Activated CD4-positive, alpha-beta T cell treated with anti-CD3 and anti-CD28 coated beads, Interleukin-2, amount 50 U/mL, for 4 hours (primary cell): ENCODE data around the gene PLCB1.

ENCODE experiments used
- DNase-seq, 2 experiments: peaks; one replicate each; pipeline ENCODE4 v3.0.0-alpha.2; 2020

PLCB1 gene

DNA sequence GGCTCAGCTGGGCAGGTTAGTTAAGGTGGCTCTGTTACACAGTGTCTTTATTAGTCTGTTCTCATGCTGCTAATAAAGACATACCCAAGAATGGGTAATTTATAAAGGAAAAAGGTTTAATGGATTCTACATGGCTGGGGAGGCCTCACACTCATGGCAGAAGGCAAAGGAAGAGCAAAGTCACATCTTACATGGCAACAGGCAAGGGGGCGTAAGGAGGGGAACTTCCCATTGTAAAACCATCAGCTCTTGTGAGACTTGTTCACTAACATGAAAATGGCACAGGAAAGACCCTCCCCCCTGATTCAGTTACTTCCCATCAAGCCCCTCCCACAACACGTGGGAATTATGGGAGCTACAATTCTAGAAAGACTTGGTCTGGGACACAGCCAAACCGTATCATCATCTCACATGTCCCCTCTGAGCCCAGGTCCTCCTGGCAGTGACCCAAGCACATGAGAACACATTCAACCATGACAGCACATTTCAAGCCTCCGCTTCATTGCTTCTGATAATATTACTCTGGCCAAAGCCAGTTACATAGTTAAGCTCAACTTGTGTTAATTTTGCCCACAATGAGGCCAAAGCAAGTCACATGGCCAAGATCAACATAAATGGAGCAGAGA lies 383.9 kb downstream of the PLCB1 start:
- no peak for DNase-seq

DNA sequence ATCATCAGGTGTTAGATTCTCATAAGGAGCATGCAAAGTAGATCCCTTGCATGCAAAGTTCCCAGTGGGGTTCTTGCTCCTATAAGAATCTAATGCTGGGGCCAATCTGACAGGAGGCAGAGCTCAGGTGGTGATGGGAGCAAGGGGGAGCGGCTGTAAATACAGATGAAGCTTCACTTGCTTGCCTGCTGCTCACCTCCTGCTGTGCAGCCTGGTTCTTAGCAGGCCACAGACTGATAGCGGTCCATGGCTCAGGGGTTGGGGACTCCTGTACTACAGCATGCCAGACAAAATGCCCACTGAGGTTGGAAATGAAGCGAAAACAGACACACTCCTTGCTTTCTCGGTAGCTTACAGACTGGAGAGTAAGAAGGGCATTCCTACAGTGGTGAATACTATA lies 386.8 kb downstream of the PLCB1 start:
- no peak for DNase-seq

DNA sequence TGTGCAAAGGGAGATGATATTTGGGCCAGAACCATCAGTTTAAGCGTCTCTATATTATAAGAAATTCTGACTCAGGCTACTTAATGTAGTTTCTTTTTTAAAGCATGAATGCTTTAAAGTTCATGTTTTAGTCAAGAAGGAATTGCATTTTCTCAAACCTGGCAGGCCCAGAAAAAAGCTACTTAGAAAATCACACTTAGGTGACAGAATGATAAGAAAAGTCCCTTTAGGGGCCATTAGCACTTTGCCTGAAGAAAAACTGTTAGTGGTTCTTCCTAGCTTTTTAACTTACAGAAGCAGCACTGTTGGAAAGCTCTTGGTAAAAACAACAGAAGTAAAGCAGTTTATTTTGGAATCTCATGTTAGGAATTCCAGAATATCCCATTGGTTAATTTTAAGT lies 387.8 kb downstream of the PLCB1 start:
- DNase-seq = no peak

DNA sequence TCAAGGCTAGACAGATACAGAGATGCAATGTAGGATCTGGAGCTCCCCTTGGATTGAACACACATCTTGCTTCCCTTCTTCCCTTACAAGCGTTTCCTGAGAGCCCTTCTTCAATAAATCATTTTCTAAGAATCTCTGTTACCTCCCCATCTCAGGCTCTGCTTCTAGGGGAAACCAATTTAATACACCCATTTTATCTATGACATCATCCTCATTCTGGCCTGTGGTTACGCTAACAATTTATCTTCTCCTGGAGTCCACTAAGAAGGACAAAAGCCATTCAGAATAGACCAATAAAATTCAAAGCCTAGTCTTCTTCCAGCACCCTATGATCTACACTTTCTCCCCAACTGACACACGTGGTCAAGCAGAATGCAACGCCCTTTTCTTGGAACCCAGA lies 390.1 kb downstream of the PLCB1 start:
- DNase-seq = no peak

DNA sequence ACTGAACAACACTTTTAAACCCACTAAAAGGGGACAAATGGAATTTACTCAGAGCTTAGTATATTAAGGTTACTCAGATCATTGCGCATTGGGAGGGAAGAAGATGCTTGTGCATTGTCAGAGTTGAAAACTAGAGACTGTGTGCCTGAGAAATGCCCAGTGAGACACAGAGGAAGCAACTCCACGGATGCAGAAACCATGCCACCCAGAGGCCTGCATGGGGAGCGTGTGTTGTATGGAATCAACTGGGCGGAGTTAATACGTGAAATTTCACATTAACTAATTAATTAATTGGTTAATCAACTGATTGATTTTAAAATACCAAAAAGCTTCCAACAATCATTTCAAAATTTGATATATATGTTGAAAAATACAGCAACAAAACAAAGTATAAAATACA lies 391.6 kb downstream of the PLCB1 start:
- no peak for DNase-seq

DNA sequence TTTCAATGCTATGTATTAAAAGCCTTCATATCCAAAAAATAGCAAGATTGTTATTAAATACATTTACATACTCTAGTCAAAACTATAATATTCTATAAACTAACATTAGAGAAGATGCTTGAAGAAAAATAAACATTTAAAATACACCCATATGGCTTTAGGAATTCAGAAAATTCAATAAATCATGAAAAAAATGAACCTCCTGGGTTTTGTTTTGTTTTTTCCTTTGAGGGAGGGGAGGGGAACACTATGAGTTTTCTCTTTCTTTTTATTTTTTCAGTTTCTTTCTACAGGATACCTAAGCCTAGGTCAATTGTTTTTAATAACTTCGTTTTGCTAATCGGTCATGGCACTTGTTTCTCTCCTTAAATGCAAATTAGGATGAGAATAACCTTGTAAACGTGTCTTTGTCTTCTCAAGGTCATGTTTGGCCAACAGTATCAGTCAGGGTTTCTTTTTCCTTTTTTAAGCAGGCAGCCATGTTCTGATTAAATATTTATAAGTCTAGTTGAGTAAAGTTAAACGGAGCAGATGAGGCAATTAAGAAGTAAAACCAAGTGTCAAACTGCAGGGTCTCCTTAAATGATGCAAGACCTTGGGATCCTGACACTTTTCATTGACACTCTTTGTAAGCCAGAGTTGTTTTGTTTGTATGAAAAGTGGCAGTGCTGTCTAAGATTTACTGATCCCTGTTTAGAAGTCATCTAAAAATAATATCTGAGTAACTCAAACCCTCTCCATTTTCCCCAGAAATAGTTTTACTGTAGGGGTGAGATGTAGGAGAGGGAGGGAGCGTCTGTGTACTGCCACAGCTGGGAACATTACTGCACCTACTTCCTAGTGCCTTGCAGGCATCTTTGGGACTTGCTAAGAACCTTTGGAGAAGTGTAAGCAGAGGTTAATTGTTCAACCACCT lies 392.3 kb downstream of the PLCB1 start:
- DNase-seq = no peak

DNA sequence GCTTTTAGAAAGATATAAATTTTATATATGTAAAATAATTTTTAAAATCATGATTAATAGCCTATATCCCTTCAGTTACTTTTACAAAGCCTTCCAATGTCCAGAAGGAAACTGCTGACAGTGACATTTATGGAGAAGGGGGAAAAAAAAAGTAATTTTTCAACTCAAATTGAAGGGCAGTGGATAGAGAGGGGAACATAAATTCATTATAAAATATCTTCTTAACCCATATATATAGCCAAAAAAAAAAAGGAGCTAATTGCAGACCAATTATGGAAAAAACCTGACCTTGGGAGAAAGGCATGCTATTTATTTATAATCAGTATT lies 392.9 kb downstream of the PLCB1 start:
- no peak for DNase-seq

DNA sequence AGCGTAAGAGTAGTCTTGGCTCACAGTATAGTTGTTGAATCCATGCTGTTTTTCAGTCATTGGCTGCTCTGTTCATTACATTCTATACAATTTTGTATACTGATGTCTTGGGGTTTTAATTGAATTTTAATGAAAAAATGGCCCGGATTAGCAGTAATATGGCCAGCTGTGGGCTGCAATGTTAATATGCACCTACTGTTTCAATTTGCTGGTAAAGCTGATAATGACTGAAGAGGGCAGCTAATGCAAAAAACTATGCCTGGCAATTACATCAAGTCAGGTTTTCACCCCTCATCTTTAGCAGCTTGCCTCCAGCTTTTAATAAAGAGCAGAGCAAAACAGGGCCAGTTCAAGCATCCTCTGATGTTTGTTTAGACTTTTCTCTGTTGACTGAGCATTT lies 394.5 kb downstream of the PLCB1 start:
- no peak for DNase-seq

DNA sequence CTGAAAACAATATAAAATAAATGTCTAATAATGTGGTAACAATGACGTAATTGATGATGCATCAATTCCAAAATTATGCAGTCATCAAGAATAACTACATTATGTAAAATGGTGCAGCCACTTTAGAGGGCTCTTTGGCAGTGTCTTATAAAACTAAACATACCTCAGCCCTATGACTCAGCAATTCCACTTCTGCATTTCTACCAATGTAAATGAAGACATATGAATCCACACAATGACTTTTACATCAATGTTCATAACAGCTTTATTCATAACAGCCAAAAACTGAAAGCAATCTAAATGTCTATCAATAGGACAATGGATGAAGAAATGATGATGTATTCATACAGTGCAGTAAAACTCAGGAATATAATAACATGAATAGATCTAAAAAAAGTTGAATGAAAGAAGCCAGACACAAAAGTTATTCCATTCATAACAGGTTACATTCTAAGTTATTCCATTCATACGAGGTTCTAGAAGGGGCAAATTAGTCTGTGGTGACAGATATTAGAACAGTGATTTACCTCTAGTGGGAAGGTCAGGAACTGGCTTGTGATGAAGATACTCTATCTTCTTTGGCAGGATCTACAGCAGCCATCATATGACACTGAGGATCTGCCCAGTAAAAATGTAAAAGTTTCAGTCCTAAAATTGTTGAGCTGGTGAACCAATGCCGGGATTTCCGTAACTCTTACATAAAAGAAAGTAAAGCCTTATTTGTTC lies 396.1 kb downstream of the PLCB1 start:
- DNase-seq = no peak

DNA sequence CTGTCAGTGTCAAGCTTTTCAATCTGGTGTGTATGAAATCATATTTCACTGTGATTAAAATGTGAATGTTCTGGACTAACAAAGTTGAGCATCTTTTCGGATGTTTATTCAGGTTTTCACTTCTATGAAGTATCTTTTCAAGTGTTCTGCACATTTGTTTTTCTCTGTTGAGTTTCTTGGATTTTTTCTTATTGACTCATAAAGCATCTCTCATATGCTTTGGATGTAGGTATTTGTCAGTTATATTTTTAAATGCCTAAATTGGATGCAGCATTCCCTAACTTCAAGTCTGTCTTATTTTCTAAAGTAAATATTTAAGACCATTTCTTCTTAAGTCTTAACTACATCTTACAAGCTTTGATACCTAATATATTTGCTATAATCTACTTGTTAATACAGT lies 398.0 kb downstream of the PLCB1 start:
- DNase-seq = no peak

DNA sequence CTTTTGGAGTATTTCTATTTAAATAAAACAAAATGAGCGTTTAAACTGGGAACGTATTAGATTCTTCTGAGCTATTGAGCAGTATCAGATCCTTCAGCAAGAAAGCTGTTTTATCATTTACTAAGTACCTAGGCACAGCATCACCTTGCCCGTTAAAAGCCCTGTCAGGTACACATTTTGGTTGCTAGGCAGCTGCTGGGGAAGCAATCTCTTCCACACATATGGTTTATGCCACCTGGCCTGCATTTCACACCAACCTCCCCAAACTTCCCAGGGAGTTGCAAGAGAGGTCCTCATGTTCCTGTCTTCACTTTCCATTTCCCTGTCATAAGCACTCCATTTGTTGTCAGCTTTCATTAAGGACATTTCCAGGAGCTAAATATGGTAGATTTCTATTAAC lies 400.1 kb downstream of the PLCB1 start:
- no peak for DNase-seq

DNA sequence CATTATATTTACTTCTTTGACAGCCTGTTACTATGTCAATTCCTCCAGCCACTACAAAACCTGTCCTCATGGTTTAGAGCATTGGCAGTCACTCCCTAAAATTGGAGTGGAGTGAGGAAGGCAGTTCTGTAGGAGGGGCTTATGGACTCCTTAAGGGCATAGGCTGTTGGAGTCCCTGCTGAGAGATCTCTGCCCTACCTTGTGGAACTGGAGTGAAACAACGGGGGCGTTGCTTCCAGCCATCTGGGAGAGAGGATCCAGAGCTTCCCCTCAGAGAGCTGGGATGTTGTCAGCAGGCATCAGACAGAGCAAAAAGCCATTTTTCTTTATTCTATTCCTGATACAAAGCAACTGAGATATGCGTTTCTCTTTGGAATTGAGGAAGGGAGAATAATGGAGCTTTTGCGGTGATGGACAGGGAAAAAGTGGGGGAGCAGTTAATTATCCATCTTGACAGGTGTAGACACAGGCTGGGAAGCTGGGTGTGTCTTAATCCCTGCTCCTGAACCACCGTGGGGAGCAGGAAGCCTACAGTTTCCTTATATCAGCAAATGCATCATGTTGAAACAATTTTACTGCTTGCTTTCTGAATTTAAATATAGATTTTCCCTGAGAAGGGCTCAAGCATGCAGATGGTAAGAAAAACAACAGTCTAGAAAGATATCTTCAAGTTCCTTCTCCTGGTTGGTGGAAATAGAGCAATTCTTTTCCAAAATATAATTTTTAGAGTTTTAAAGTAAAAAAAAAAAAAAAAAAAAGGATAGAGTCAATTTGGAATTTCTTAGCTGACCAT lies 402.5 kb downstream of the PLCB1 start:
- no peak for DNase-seq

DNA sequence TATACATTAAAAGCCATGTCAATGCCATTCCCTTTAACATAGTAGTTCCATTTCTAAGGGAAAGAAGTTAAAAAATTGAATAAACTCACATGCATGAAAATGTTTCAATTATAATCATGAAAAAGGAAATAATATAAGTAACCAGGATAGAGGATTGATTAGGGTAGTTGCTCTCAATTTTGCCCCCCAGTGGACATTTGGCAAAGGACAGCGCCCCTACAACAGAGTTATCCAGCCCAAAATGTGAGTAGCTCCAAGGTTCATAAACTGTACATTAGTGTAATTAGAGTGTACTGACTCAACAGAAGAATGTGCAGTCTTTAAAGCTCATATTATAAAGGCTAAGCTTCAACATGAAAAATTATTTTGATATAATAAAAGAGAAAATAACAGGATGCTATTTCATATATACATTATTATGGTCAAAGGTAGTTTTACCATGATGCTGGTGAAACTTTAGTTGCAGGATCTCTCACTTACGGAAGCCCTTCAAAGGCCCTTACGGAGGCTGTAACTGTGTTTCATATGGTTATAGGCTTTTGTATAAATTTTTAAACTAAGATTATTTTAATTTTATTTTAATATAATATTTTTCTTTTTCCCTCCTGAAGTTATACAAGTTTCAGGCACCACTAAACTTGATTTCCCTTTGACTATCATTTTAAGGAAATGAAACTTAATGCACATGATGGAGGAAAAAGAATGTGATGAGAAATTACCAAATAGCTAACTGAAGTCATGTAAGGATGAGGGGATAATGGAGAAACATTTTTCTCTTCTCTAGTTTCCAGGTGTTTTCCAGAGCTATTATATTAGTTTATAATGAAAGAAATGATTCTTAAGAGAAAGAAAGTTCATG lies 403.6 kb downstream of the PLCB1 start:
- DNase-seq = no peak

DNA sequence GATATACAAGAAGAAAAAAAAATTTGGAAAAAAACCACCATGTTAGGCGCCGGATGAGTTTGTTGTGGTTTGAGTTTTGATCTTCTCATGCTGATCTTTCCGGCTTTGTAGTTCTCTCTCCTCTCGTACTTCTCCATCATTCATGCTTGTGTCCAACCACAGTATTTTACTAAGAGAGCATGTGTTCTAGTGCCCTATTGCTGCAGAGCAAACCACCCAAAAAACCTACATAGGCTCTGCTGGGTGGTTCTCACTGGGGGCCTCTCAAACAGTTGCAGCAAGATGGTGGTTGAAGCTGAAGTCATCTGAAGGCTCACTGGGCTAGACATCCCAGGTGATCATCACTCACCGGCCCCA lies 404.2 kb downstream of the PLCB1 start:
- DNase-seq = no peak

DNA sequence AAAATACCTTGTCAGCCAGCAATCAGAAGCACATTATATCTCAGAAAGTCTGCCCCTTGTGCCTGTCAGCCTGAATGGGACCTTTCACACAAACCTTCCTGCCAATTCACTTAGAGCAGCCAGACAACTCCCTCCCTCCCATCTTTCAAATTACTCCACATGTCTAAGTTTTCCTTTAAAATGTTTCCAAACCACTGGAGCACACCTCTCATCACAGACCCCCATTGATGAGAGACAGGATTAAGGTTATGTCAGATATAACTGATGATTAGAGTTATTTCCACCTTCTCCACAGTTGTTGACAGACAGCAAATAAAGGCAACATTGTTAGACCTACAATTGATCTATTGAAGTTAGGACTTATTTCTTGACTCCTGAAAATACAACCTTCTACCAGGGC lies 408.4 kb downstream of the PLCB1 start:
- no peak for DNase-seq

DNA sequence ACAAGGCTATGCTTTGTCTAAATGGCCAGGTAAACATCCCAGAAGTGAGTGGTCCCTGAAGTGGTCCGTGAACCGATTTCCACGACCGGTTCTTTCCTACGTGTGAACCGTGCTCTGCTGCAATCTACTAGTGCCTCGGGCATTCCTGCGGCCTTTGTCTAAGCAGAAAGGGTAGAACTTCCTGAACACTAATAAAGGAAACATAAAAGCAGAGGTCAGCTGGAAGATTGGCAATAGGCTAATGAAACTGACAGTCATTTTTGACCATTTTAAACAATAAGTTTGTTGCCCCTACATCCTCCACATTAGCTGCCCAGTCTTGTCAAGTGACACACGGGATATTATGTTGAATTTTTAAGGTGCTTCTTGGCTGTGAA lies 410.0 kb downstream of the PLCB1 start:
- no peak for DNase-seq

DNA sequence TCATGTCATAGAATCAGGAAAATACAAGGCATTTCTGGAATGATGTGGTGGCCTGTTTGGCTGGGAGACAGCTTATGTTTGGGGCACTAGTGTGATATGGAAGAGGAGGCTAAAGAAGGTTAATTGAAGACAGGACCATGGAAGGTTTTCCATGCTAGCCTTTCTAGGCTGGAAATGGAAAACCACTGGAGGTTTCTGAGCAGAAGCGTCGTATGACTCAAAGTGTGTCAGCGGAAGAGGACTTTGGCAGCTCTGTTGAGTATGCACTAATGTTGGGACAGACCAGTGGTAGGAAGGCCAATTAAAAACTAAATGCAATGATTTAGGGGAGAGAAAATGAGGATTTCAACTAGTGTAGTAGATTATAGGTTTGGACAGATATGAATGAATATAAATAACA lies 413.1 kb downstream of the PLCB1 start:
- no peak for DNase-seq

DNA sequence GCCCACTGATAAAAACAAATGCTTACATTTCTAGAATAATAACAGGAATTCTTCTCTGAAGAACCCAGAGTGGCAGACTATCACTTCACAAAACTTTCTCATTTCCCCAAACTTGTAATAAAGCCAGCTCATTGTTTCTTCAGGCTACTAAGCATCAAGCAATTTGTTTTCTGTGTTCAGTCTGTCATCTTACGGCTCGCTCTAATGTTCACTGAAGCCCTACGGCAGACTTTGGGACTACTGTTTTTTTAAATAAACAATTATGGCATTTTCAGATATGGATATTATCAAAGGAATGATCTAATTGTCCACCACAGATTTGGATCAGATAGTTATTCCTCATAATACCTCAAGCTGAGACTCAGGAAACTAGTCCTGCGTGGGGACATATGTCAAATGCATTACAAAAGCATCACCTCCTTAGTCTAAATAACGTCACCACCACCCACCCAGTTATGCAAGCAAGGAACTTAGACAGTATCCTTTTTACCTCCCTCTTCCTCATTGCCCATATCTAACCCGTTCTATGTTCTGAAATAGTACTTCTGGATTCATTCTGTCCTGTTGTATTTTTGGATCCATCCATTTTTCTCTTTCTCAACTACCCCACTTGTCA lies 415.1 kb downstream of the PLCB1 start:
- no peak for DNase-seq

DNA sequence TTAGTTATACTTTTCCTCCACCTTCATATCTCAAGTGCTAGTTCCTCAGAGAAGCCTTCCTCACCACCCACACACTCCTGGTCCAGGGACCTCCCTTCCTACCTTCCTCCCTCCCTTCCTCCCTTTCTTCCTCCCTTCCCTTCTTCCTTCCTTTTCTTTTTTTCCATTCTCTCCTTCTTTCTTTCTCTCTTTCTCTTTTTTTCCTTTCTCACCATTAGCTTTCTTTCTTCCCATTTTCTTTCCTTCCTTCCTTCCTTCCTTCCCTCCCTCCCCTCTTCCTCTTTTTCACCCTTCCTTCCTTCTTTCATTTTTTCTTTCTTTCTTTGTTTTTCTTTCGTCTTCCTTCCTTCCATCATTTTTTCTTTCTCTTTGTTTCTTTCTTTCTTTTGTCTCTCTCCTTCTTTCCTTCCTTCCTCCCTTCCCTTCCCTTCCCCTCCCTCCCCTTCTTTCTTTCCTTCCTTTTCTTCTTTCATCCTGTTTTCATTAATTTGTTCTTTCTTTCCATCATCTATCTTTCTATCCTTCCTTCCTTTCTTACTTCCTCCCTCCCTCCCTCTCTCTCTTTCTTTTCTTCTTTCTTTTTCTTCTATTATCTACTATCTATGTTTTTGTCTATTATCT lies 416.0 kb downstream of the PLCB1 start:
- DNase-seq = no peak

DNA sequence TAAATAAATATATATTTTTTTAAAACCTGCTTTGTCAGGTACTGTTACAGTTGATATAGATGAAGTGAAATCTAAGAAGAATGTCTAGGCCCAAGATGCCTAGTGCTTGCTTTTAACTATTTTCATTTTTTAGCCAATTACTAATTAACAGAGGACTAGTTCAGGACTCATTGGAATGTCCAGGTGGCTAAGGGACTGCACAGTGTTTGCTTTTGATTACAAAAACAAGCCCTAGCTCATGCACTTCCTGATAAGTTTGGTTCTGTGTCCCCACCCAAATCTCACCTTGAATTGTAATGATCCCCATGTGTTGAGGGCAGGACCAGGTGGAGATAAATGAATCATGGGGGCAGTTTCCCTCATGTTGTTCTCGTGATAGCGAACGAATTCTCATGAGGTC lies 417.1 kb downstream of the PLCB1 start:
- DNase-seq = no peak

DNA sequence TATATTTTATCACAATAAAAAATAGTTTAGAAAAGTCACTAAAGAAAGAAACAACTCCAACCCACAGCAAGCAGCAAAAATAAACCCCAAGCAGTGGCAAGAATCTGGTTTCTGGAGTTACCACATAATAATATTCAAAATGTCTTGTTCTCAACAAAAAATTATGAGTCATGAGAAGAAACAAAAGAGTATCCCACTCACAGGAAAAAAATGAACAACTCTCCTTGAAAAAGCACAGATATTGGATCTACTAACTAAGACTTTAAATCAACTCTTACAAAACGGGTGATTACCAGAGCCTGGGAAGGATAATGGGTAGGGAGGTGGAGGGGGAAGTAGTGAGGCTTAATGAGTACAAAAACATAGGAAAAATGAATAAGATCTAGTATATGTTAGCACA lies 425.6 kb downstream of the PLCB1 start:
- DNase-seq = no peak

DNA sequence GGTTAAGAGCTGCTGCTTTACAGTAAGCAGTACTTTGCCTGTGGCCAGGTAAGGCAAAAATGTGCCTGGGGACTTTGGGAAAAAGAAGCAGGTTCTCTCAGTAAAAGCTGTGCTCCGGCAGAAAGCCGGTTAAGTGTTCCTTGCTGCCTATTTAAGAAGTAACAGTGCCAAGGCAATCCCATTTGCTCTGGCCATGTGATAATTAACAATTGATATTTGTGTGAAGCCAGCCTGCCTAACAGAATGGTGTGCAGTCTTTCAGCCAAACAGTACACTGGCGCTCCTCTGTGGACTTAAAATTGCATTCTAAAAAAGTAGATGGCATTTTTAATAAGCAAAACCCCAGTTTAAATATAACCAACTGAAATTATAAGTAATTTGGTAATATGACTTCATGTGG lies 430.3 kb downstream of the PLCB1 start:
- DNase-seq = no peak
